Activated T-cell treated with anti-CD3 and anti-CD28 coated beads, Interleukin-2, amount 50 U/mL, for 4 hours (primary cell): ENCODE results near the gene TRPM6. TPM values are rescaled to one million over a fixed set of nuclear protein-coding genes. Genes with fewer than 3 reads are reported as not detected.

Experiments used
- ATAC-seq, 2 donors: fragments of 200-7000 bp; cut with Tn5 transposase; one replicate each; pipeline ENCODE4 v1.10.0; 2021
- DNase-seq: peaks from one replicate; pipeline ENCODE4 v3.0.0-alpha.2; 2020
- H3K27me3 Mint-ChIP-seq: one replicate; pipeline ENCODE4 v1.8.0; 2021; ENCODE audit warnings: low read depth, mixed read lengths
- H3K36me3 Mint-ChIP-seq: one replicate; pipeline ENCODE4 v1.8.0; 2022; ENCODE audit warnings: mixed read lengths; ENCODE audit not compliant: insufficient read depth
- H3K4me1 Mint-ChIP-seq: one replicate; pipeline ENCODE4 v1.8.0; 2021; ENCODE audit warnings: low read depth, mixed read lengths
- H3K4me3 Mint-ChIP-seq: one replicate; pipeline ENCODE4 v1.8.0; 2021; ENCODE audit warnings: mild to moderate bottlenecking, moderate library complexity, mixed read lengths
- H3K9me3 Mint-ChIP-seq: one replicate; pipeline ENCODE4 v1.8.0; 2021; ENCODE audit warnings: mixed read lengths
- total RNA-seq, 3 donors: library from RNA; stranded (reverse); gene quantifications; one replicate each; pipeline ENCODE4 v1.2.1, GENCODE V29; 2021

Gene TRPM6
- total RNA-seq, 3 donors from 2014 or later: 0.05 to 0.23 (median 0.18) TPM

GRCh38 chr9:74846766-74847165 lies 41.0 kb downstream of the TRPM6 start:
- no peaks in the 10 kb centered on the region for H3K4me1 Mint-ChIP-seq
- no peaks in the 10 kb centered on the region for H3K9me3 Mint-ChIP-seq
- no peak for DNase-seq
- H3K27me3 Mint-ChIP-seq: peaks cover 4% of the 10 kb centered on the region
- ATAC-seq: no peak
- no peaks in the 10 kb centered on the region for H3K36me3 Mint-ChIP-seq
- H3K4me3 Mint-ChIP-seq: no peak overlapping the region

- Mint-ChIP-seq H3K9me3 (no peaks in the 10 kb centered on the region), H3K27me3 (peaks cover 13% of the 10 kb centered on the region), H3K4me3 (no peak overlapping the region), H3K36me3 (no peaks in the 10 kb centered on the region), H3K4me1 (no peaks in the 10 kb centered on the region)
- no peak for ATAC-seq
- DNase-seq: no peak
Observed at GRCh38 chr9:74838351-74838750, 49.4 kb downstream of the TRPM6 start.

- ATAC-seq (no peak), DNase-seq (no peak)
- Mint-ChIP-seq H3K9me3 (no peaks in the 10 kb centered on the region), H3K4me1 (no peaks in the 10 kb centered on the region), H3K4me3 (no peak overlapping the region), H3K36me3 (no peaks in the 10 kb centered on the region), H3K27me3 (peaks cover 3% of the 10 kb centered on the region)
Observed at GRCh38 chr9:74824654-74825053, 63.1 kb downstream of the TRPM6 start.

GRCh38 chr9:74821636-74822035 lies 66.1 kb downstream of the TRPM6 start:
- Mint-ChIP-seq H3K4me1 (no peaks in the 10 kb centered on the region), H3K4me3 (no peak overlapping the region), H3K36me3 (no peaks in the 10 kb centered on the region), H3K27me3 (peaks cover 3% of the 10 kb centered on the region), H3K9me3 (no peaks in the 10 kb centered on the region)
- DNase-seq (no peak), ATAC-seq (no peak)

GRCh38 chr9:74817816-74818215 lies 69.9 kb downstream of the TRPM6 start:
- H3K4me3 Mint-ChIP-seq: no peak overlapping the region
- no peaks in the 10 kb centered on the region for H3K9me3 Mint-ChIP-seq
- no peak for DNase-seq

GRCh38 chr9:74817281-74817810 lies 70.4 kb downstream of the TRPM6 start:
- ATAC-seq (no peak), DNase-seq (no peak)
- no peak overlapping the region for H3K4me3 Mint-ChIP-seq

More at GRCh38 chr9:74817816-74818215, 69.9 kb downstream of the TRPM6 start:
- no peaks in the 10 kb centered on the region for H3K36me3 Mint-ChIP-seq
- no peak for ATAC-seq
- H3K4me1 Mint-ChIP-seq: no peaks in the 10 kb centered on the region
- H3K27me3 Mint-ChIP-seq: peaks cover 2% of the 10 kb centered on the region

GRCh38 chr9:74810200-74810599 lies 77.5 kb downstream of the TRPM6 start:
- Mint-ChIP-seq H3K36me3 (no peaks in the 10 kb centered on the region), H3K27me3 (peaks cover 16% of the 10 kb centered on the region), H3K4me3 (no peak overlapping the region), H3K4me1 (no peaks in the 10 kb centered on the region), H3K9me3 (no peaks in the 10 kb centered on the region)
- ATAC-seq (no peak), DNase-seq (no peak)

More at GRCh38 chr9:74817281-74817810, 70.4 kb downstream of the TRPM6 start:
- H3K4me1 Mint-ChIP-seq: no peaks in the 10 kb centered on the region
- H3K36me3 Mint-ChIP-seq: no peaks in the 10 kb centered on the region
- H3K27me3 Mint-ChIP-seq: peaks cover 2% of the 10 kb centered on the region
- H3K9me3 Mint-ChIP-seq: no peaks in the 10 kb centered on the region

- no peak for DNase-seq
- H3K9me3 Mint-ChIP-seq: no peaks in the 10 kb centered on the region
Observed at GRCh38 chr9:74804018-74804385, 83.7 kb downstream of the TRPM6 start.

GRCh38 chr9:74803376-74804017 lies 84.2 kb downstream of the TRPM6 start:
- ATAC-seq: no peak
- Mint-ChIP-seq H3K27me3 (peaks cover 22% of the 10 kb centered on the region), H3K4me3 (no peak overlapping the region), H3K36me3 (no peaks in the 10 kb centered on the region), H3K9me3 (no peaks in the 10 kb centered on the region), H3K4me1 (no peaks in the 10 kb centered on the region)
- no peak for DNase-seq

More at GRCh38 chr9:74804018-74804385, 83.7 kb downstream of the TRPM6 start:
- peaks cover 22% of the 10 kb centered on the region for H3K27me3 Mint-ChIP-seq
- H3K4me1 Mint-ChIP-seq: no peaks in the 10 kb centered on the region
- H3K4me3 Mint-ChIP-seq: no peak overlapping the region
- H3K36me3 Mint-ChIP-seq: no peaks in the 10 kb centered on the region
- ATAC-seq: no peak

- DNase-seq: no peak
- no peak for ATAC-seq
- H3K4me1 Mint-ChIP-seq: no peaks in the 10 kb centered on the region
- H3K27me3 Mint-ChIP-seq: peaks cover 10% of the 10 kb centered on the region
- no peaks in the 10 kb centered on the region for H3K9me3 Mint-ChIP-seq
- H3K36me3 Mint-ChIP-seq: no peaks in the 10 kb centered on the region
- H3K4me3 Mint-ChIP-seq: no peak overlapping the region
Observed at GRCh38 chr9:74800226-74800625, 87.5 kb downstream of the TRPM6 start.

GRCh38 chr9:74795803-74796202 lies 91.9 kb downstream of the TRPM6 start:
- no peak overlapping the region for H3K4me3 Mint-ChIP-seq
- no peaks in the 10 kb centered on the region for H3K9me3 Mint-ChIP-seq
- H3K4me1 Mint-ChIP-seq: no peaks in the 10 kb centered on the region
- peaks cover 4% of the 10 kb centered on the region for H3K27me3 Mint-ChIP-seq
- ATAC-seq (no peak), DNase-seq (no peak)
- no peaks in the 10 kb centered on the region for H3K36me3 Mint-ChIP-seq

GRCh38 chr9:74795081-74795480 lies 92.6 kb downstream of the TRPM6 start:
- no peak overlapping the region for H3K4me3 Mint-ChIP-seq
- peaks cover 1% of the 10 kb centered on the region for H3K27me3 Mint-ChIP-seq
- H3K9me3 Mint-ChIP-seq: no peaks in the 10 kb centered on the region
- H3K36me3 Mint-ChIP-seq: no peaks in the 10 kb centered on the region
- no peaks in the 10 kb centered on the region for H3K4me1 Mint-ChIP-seq
- DNase-seq: no peak
- ATAC-seq: no peak

GRCh38 chr9:74784506-74784905 lies 103.2 kb downstream of the TRPM6 start:
- ATAC-seq (no peak), DNase-seq (no peak)
- H3K4me1 Mint-ChIP-seq: no peaks in the 10 kb centered on the region
- H3K36me3 Mint-ChIP-seq: no peaks in the 10 kb centered on the region
- no peaks in the 10 kb centered on the region for H3K9me3 Mint-ChIP-seq
- H3K27me3 Mint-ChIP-seq: peaks cover 2% of the 10 kb centered on the region
- no peak overlapping the region for H3K4me3 Mint-ChIP-seq

GRCh38 chr9:74783408-74783807 lies 104.3 kb downstream of the TRPM6 start:
- ATAC-seq: no peak
- no peak overlapping the region for H3K4me3 Mint-ChIP-seq
- DNase-seq: no peak
- no peaks in the 10 kb centered on the region for H3K4me1 Mint-ChIP-seq
- no peaks in the 10 kb centered on the region for H3K36me3 Mint-ChIP-seq
- H3K27me3 Mint-ChIP-seq: peaks cover 2% of the 10 kb centered on the region
- no peaks in the 10 kb centered on the region for H3K9me3 Mint-ChIP-seq

GRCh38 chr9:74777136-74777879 lies 110.4 kb downstream of the TRPM6 start:
- Mint-ChIP-seq H3K4me1 (no peaks in the 10 kb centered on the region), H3K36me3 (no peaks in the 10 kb centered on the region), H3K4me3 (no peak overlapping the region), H3K27me3 (peaks cover 7% of the 10 kb centered on the region), H3K9me3 (no peaks in the 10 kb centered on the region)
- peak in 1 of 2 donors; percentile 51 for ATAC-seq
- peak; percentile 62 for DNase-seq
